Measurements from ENCODE around the gene KSR1. TPM values are rescaled to one million over a fixed set of nuclear protein-coding genes. Genes with fewer than 3 reads are reported as not detected.

KSR1 gene
- total and polyA plus RNA-seq, 2 of the 8 experiments (the other 6 are each of a cell fraction or from before 2014, with no cell fraction given), result 14.1 to 34.7 TPM

DNA sequence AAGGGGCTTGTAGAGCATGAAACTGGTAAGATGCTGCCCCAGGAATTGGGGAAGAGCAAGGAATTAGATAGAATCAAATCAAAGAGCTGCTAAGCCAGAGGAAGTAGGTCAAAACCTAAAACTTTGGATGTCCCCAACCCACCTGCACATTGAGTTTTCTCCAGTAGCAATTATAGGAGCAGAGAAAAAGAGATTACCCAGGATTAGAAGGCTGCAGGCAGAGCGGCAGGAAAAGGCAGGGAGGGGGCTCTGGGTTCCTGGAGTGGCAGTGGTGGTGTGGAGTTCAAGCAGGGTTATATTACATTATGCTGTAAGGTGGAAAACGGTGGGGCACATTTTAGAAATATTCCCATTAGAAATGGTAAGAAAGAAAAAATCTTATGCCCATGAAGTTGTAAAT lies 68.3 kb downstream of the KSR1 start:
- Histone ChIP-seq H2BK20ac (ENCODE audit: low read length) (no peak overlapping the region), H3K4ac (replicated peaks; ENCODE audit: insufficient read length, low read depth, low read length) (no peak overlapping the region), H4K91ac (replicated peaks; ENCODE audit: insufficient read length, low read length) (no peak overlapping the region), H2BK5ac (ENCODE audit: low read depth, low read length) (no peak overlapping the region), H2BK120ac (replicated peaks; ENCODE audit: low read depth, low read length) (no peak overlapping the region), H2AFZ (ENCODE audit: low read length) (no peak overlapping the region), H3K18ac (ENCODE audit: extremely low read depth, low read length) (no peak overlapping the region), H3K4me1 (replicated peaks in 1 of 4; ENCODE audit: control insufficient read depth in 3 of 4, insufficient read depth in 4 of 4, low read length in 3 of 4) (peaks cover 8 to 24% (median 21%) of the 10 kb centered on the region in 4 experiments), H3K9ac (replicated peaks in 1 of 4; ENCODE audit: extremely low read depth in 1 of 4, low read depth in 3 of 4, low read length in 3 of 4) (no peak overlapping the region), H3K4me3 (ENCODE audit: extremely low read depth in 1 of 4, insufficient read depth in 2 of 4, low read depth in 3 of 4, low read length in 4 of 4) (no peak overlapping the region), H4K8ac (ENCODE audit: extremely low read depth, insufficient read depth, low read length) (no peak overlapping the region), H2BK12ac (ENCODE audit: low read depth, low read length) (no peak overlapping the region), H4K20me1 (replicated peaks in 1 of 2; ENCODE audit: control insufficient read depth in 1 of 2, insufficient read depth in 2 of 2, low read length in 2 of 2) (no peaks in the 10 kb centered on the region), H3K79me2 (ENCODE audit: control insufficient read depth in 1 of 2, insufficient read depth in 2 of 2, low read length in 2 of 2) (peaks cover 0 to 73% of the 10 kb centered on the region in 2 experiments; a peak in 3 of 4 replicates), H3K27ac (ENCODE audit: low read depth, low read length) (no peak overlapping the region), H3K36me3 (ENCODE audit: control insufficient read depth in 2 of 4, insufficient read depth in 4 of 4, low read length in 3 of 4) (no peaks in the 10 kb centered on the region), H3K27me3 (replicated peaks in 1 of 4; ENCODE audit: control insufficient read depth in 3 of 4, extremely low read depth in 1 of 4, insufficient read depth in 3 of 4, low read length in 3 of 4) (no peaks in the 10 kb centered on the region), H3K56ac (replicated peaks; ENCODE audit: insufficient read length, low read depth, low read length) (no peak overlapping the region), H3K23ac (ENCODE audit: insufficient read length) (no peak overlapping the region), H3K23me2 (ENCODE audit: low read depth, low read length) (no peaks in the 10 kb centered on the region), H3K9me3 (ENCODE audit: insufficient read depth in 2 of 2, low read depth in 1 of 2, low read length in 1 of 2) (no peaks in the 10 kb centered on the region), H3K14ac (ENCODE audit: insufficient read length) (no peak overlapping the region), H4K5ac (ENCODE audit: insufficient read length, low read depth, low read length) (no peak overlapping the region), H2BK15ac (ENCODE audit: low read length) (no peak overlapping the region), H3K79me1 (ENCODE audit: low read depth, low read length) (peaks cover 12% of the 10 kb centered on the region), H2AK5ac (ENCODE audit: low read depth, low read length) (no peak overlapping the region), H3K4me2 (ENCODE audit: insufficient read depth in 1 of 2, low read depth in 2 of 2, low read length in 2 of 2) (no peak overlapping the region)
- WGBS, 2 experiments (ENCODE audit: extremely low coverage in 1 of 2, insufficient coverage in 1 of 2, insufficient read length in 1 of 2, insufficient replicate concordance in 2 of 2, low coverage in 1 of 2, low lambda C conversion rate in 2 of 2, missing lambda C conversion rate in 1 of 2), result 60% methylated on average over 2 of the region's 2 CpGs; no CpG with 5 or more reads in 1 of the 2 experiments
- FAIRE-seq (no peak), DNase-seq (ENCODE audit: low read depth in 1 of 2, low spot score in 2 of 2) (no peak)
- CTCF ChIA-PET (ENCODE audit: partially characterized antibody), result interaction anchor here (1.5 to 1.8 kb wide), 3 partner anchors 9 to 36 kb away, joined by 5 to 8 read pairs (median 6); no protein-coding TSS in a partner anchor
- POLR2A ChIA-PET (ENCODE audit: partially characterized antibody), result interaction anchor here (1.0 to 2.7 kb wide), 3 partner anchors 11 to 1192 kb away, joined by 3 to 9 read pairs (median 4); no protein-coding TSS in a partner anchor
- no peak for TF ChIP-seq SP4 (IDR thresholded peaks at IDR 0.05; ENCODE audit: low read length)
- TF ChIP-seq ASH2L (IDR thresholded peaks at IDR 0.05; ENCODE audit: low read length), result no peak
- no peak for TF ChIP-seq CBX8 (IDR thresholded peaks at IDR 0.05; ENCODE audit: borderline replicate concordance, low read depth, low read length)
- no peak for TF ChIP-seq CREB1 (IDR thresholded peaks at IDR 0.05)
- TF ChIP-seq RXRA (IDR thresholded peaks at IDR 0.05; ENCODE audit: insufficient read depth, low read depth, low read length), result no peak
- TF ChIP-seq MAFK (IDR thresholded peaks at IDR 0.05; ENCODE audit: low read depth, low read length), result no peak
- no peak for TF ChIP-seq KDM5A (IDR thresholded peaks at IDR 0.05; ENCODE audit: low read length)
- no peak for TF ChIP-seq KDM4A (IDR thresholded peaks at IDR 0.05; ENCODE audit: low read depth, low read length, severe bottlenecking)
- TF ChIP-seq SAP30 (IDR thresholded peaks at IDR 0.05; ENCODE audit: insufficient read depth, insufficient replicate concordance, low read length), result no peak
- TF ChIP-seq BACH1 (IDR thresholded peaks at IDR 0.05; ENCODE audit: low read length), result no peak
- TF ChIP-seq RNF2 (IDR thresholded peaks at IDR 0.05; ENCODE audit: borderline replicate concordance, low read depth, low read length, missing control alignments, poor library complexity, severe bottlenecking), result no peak
- no peak for TF ChIP-seq POU5F1 (IDR thresholded peaks at IDR 0.05; ENCODE audit: low read depth, low read length)
- no peak for TF ChIP-seq GABPA (IDR thresholded peaks at IDR 0.05; ENCODE audit: borderline replicate concordance, insufficient read depth, low read length)
- no peak for TF ChIP-seq CTBP2 (IDR thresholded peaks at IDR 0.05; ENCODE audit: borderline replicate concordance, insufficient read depth, insufficient read length, low read length)

All from H1 (cell line).